Endodermal cell (in vitro differentiated cells): ENCODE data around the gene BATF3. TPM values are rescaled to one million over a fixed set of nuclear protein-coding genes. Genes with fewer than 3 reads are reported as not detected.

ENCODE experiments used
- DNase-seq: peaks from one replicate; pipeline ENCODE4 v3.0.0-alpha.2; 2017
- H3K27ac ChIP-seq: 2 replicates; pipeline ENCODE4 v1.5.1; 2013; ENCODE audit warnings: mild to moderate bottlenecking, low read depth, low read length, moderate library complexity
- H3K27me3 ChIP-seq: 2 replicates; pipeline ENCODE4 v1.6.1; 2013; ENCODE audit warnings: mild to moderate bottlenecking, low read length, moderate library complexity; ENCODE audit not compliant: insufficient read depth, control insufficient read depth, poor library complexity, severe bottlenecking
- H3K36me3 ChIP-seq: 2 replicates; pipeline ENCODE4 v1.7.0; 2013; ENCODE audit warnings: mild to moderate bottlenecking, low read length, moderate library complexity; ENCODE audit not compliant: control insufficient read depth, insufficient read depth
- H3K4me1 ChIP-seq: one replicate; pipeline ENCODE4 v1.7.0; 2013; ENCODE audit warnings: low read length; ENCODE audit not compliant: control insufficient read depth, insufficient read depth
- H3K4me3 ChIP-seq: 2 replicates; pipeline ENCODE4 v1.5.1; 2013; ENCODE audit warnings: mild to moderate bottlenecking, low read length, moderate library complexity
- H3K9ac ChIP-seq: 2 replicates; pipeline ENCODE4 v1.6.1; 2013; ENCODE audit warnings: mild to moderate bottlenecking, low read length, moderate library complexity; ENCODE audit not compliant: poor library complexity, severe bottlenecking; ENCODE audit errors: extremely low read depth
- H3K9me3 ChIP-seq: 2 replicates; pipeline ENCODE4 v1.6.1; 2013; ENCODE audit warnings: mild to moderate bottlenecking, low read length, moderate library complexity; ENCODE audit not compliant: control insufficient read depth
- H3K27ac Mint-ChIP-seq: 2 replicates; pipeline ENCODE4 v1.8.0; 2020; ENCODE audit warnings: mixed read lengths
- H3K27me3 Mint-ChIP-seq: 2 replicates; pipeline ENCODE4 v1.8.0; 2021; ENCODE audit warnings: mild to moderate bottlenecking, mixed read lengths; ENCODE audit not compliant: insufficient read depth
- H3K36me3 Mint-ChIP-seq: 2 replicates; pipeline ENCODE4 v1.8.0; 2020; ENCODE audit warnings: low read depth, mixed read lengths
- H3K4me1 Mint-ChIP-seq: 2 replicates; pipeline ENCODE4 v1.8.0; 2020; ENCODE audit warnings: mixed read lengths
- H3K4me3 Mint-ChIP-seq: 2 replicates; pipeline ENCODE4 v1.8.0; 2020; ENCODE audit warnings: mild to moderate bottlenecking, moderate library complexity, mixed read lengths
- H3K9me3 Mint-ChIP-seq: 2 replicates; pipeline ENCODE4 v1.8.0; 2020; ENCODE audit warnings: mild to moderate bottlenecking, mixed read lengths
- WGBS, 2 experiments: methylation state at CpG; one replicate each; pipeline versions ENCODE4 v1.1.5 to v1.1.7; 2013; ENCODE audit warnings: missing lambda C conversion rate in 2 of 2, mixed read lengths in 1 of 2; ENCODE audit not compliant: insufficient coverage in 1 of 2, insufficient read length in 1 of 2; 5-methylcytosine and 5-hydroxymethylcytosine counted together
- total RNA-seq, 2 donors: library from RNA; stranded (reverse); fragmentation: NEBNext Ultra II Directional in 1 of 2; extraction: Animal tissue kit (Norgen Biotek cat#: 25700) in 1 of 2; gene quantifications; 2 replicates in 1 of 2; 3 replicates in 1 of 2; pipeline ENCODE4 v1.2.1, GENCODE V29; 2021
- TF ChIP-seq, protein P1 (sequence below): fragments of 200-600 bp; sonication (generic); conservative IDR thresholded peaks from 2 replicates; pipeline ENCODE4 v1.5.0; 2021; ENCODE audit warnings: antibody characterized with exemption, mild to moderate bottlenecking

BATF3 gene
- total RNA-seq, 2 donors from 2014 or later, result 1.5 to 4.0 TPM

DNA sequence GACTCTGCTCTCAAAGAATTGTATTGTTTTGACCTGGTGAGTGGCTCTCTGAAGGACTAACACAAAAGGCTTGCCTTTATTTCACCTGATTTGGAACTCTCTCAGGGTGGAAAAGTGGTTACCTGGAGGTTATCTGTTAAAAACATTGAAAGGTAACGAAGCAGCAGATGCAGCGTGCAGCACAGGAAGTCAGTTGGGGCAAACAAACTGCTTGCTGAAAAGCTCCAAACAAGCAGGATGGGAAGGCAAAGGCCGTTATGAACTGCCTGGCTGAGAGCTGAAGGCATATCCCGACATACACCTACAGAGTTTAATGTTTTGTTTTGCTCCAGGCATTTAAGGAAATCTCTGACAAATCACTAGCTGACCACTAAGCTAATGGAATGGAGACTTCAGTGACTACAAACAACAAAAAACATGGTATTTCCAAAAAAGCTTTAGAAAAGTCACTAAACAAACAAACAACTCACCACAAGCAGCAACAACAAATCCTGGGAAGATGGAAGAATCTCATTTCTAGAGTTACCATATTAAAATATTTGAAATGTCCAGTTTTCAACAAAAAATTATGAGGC lies 44.3 kb upstream of the BATF3 start:
- Histone ChIP-seq H3K27ac (no peak overlapping the region), H3K9me3 (peaks cover 23% of the 10 kb centered on the region), H3K27me3 (no peaks in the 10 kb centered on the region), H3K36me3 (peaks cover 21% of the 10 kb centered on the region), H3K4me1 (peaks cover 8% of the 10 kb centered on the region), H3K9ac (no peak overlapping the region), H3K4me3 (no peak overlapping the region)
- peaks cover 29% of the 10 kb centered on the region for H3K36me3 Mint-ChIP-seq
- peak overlapping the region; percentile 3 for H3K4me3 Mint-ChIP-seq
- TF ChIP-seq, protein P1, sequence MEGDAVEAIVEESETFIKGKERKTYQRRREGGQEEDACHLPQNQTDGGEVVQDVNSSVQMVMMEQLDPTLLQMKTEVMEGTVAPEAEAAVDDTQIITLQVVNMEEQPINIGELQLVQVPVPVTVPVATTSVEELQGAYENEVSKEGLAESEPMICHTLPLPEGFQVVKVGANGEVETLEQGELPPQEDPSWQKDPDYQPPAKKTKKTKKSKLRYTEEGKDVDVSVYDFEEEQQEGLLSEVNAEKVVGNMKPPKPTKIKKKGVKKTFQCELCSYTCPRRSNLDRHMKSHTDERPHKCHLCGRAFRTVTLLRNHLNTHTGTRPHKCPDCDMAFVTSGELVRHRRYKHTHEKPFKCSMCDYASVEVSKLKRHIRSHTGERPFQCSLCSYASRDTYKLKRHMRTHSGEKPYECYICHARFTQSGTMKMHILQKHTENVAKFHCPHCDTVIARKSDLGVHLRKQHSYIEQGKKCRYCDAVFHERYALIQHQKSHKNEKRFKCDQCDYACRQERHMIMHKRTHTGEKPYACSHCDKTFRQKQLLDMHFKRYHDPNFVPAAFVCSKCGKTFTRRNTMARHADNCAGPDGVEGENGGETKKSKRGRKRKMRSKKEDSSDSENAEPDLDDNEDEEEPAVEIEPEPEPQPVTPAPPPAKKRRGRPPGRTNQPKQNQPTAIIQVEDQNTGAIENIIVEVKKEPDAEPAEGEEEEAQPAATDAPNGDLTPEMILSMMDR, result no peak
- WGBS, 2 experiments, result 82 to 87% methylated on average over 4 of the region's 4 CpGs
- peak overlapping the region; percentile 62 for H3K27ac Mint-ChIP-seq
- DNase-seq, result no peak
- H3K27me3 Mint-ChIP-seq, result no peaks in the 10 kb centered on the region
- H3K9me3 Mint-ChIP-seq, result peaks cover 10% of the 10 kb centered on the region
- peaks cover 12% of the 10 kb centered on the region for H3K4me1 Mint-ChIP-seq

DNA sequence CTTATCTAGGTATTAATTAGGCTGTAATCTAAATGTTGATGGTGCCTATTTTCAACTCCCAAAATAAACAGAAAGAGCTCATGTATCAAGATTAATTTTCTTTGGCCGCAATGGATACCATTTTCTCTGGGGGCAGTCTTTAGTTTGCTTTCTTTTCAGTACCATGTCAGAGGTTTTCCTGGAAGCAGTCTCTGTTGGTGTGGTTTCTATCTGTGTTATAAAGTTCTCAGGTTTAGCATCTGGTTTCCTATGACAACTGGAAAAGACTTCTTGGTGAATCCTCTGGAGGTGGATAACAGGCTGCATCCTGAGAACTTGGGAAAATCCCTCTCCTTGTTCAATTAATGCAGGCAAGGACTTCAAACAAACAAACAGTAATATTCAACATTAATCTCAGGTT lies 38.7 kb upstream of the BATF3 start:
- Histone ChIP-seq H3K9me3 (peaks cover 13% of the 10 kb centered on the region), H3K9ac (no peak overlapping the region), H3K36me3 (peaks cover 33% of the 10 kb centered on the region), H3K4me1 (no peaks in the 10 kb centered on the region), H3K27ac (no peak overlapping the region), H3K4me3 (no peak overlapping the region), H3K27me3 (no peaks in the 10 kb centered on the region)
- H3K27ac Mint-ChIP-seq, result no peak overlapping the region
- H3K36me3 Mint-ChIP-seq, result peaks cover 36% of the 10 kb centered on the region
- no peaks in the 10 kb centered on the region for H3K27me3 Mint-ChIP-seq
- no peaks in the 10 kb centered on the region for H3K4me1 Mint-ChIP-seq
- DNase-seq, result no peak
- peaks cover 8% of the 10 kb centered on the region for H3K9me3 Mint-ChIP-seq
- WGBS, 2 experiments, result 89% methylated on average over 1 of the region's 1 CpG; no CpG with 5 or more reads in 1 of the 2 experiments
- TF ChIP-seq, protein P1, result no peak
- H3K4me3 Mint-ChIP-seq, result no peak overlapping the region

DNA sequence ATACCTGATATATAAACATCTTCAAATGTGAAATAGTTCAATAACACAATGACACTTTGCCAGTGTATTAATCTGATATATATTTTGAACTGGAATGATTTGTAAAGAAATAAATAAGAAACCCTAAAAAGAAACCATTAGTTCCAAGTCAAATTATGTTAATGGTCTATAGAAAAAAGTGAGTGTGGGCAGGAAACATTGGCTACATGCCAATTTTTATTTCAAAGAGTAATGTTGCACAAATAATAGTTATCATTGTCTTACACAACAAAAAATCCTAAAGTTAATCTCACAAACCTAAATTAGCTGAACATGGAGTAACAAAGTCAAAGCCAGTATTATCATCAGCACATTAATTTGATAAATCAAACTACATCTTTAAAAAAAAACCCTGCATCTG lies 37.9 kb upstream of the BATF3 start:
- Mint-ChIP-seq H3K4me1 (no peaks in the 10 kb centered on the region), H3K4me3 (no peak overlapping the region), H3K36me3 (peaks cover 43% of the 10 kb centered on the region), H3K9me3 (peaks cover 8% of the 10 kb centered on the region), H3K27ac (no peak overlapping the region), H3K27me3 (no peaks in the 10 kb centered on the region)
- no peak overlapping the region for H3K9ac ChIP-seq
- no peak overlapping the region for H3K4me3 ChIP-seq
- H3K27me3 ChIP-seq, result no peaks in the 10 kb centered on the region
- no peak for DNase-seq
- no peaks in the 10 kb centered on the region for H3K4me1 ChIP-seq
- H3K27ac ChIP-seq, result no peak overlapping the region
- TF ChIP-seq, protein P1, result no peak
- peaks cover 13% of the 10 kb centered on the region for H3K9me3 ChIP-seq
- H3K36me3 ChIP-seq, result peaks cover 34% of the 10 kb centered on the region
